ENCODE results near the gene UGCG.

The UGCG gene

DNA sequence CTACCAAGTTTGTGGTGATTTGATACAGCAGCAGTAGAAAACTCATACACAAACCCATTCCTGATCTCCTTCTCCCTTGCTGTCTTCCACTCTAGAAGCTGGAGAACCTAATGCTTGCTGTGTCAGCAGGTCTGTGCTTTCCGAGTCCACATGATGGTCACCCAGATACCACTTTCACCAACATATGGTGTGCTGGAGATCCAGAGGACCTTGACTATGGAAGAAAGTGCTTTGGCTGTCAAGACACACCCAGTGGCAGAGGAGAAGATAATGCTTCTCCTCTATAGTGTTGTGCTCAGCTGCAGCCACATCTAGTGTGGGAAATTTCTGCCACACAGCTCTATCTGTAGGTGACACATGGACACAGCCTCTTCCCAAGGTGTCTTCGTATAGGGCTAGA, 67.4 kb downstream of the UGCG start:
- Histone ChIP-seq H2AFZ (no peak overlapping the region), H3K36me3 (ENCODE audit: control insufficient read depth, insufficient read depth, low read length) (no peaks in the 10 kb centered on the region), H3K9ac (no peak overlapping the region), H3K27ac (no peak overlapping the region), H3K79me2 (no peaks in the 10 kb centered on the region), H3K4me2 (ENCODE audit: low read length) (no peak overlapping the region), H3K9me3 (ENCODE audit: control insufficient read depth, low read length) (no peaks in the 10 kb centered on the region), H3K4me1 (no peaks in the 10 kb centered on the region), H3K27me3 (ENCODE audit: control insufficient read depth, insufficient read depth, low read length) (no peaks in the 10 kb centered on the region), H3K4me3 (ENCODE audit: low read depth, low read length) (no peak overlapping the region)
- TF ChIP-seq, protein P1, sequence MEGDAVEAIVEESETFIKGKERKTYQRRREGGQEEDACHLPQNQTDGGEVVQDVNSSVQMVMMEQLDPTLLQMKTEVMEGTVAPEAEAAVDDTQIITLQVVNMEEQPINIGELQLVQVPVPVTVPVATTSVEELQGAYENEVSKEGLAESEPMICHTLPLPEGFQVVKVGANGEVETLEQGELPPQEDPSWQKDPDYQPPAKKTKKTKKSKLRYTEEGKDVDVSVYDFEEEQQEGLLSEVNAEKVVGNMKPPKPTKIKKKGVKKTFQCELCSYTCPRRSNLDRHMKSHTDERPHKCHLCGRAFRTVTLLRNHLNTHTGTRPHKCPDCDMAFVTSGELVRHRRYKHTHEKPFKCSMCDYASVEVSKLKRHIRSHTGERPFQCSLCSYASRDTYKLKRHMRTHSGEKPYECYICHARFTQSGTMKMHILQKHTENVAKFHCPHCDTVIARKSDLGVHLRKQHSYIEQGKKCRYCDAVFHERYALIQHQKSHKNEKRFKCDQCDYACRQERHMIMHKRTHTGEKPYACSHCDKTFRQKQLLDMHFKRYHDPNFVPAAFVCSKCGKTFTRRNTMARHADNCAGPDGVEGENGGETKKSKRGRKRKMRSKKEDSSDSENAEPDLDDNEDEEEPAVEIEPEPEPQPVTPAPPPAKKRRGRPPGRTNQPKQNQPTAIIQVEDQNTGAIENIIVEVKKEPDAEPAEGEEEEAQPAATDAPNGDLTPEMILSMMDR (IDR thresholded peaks at IDR 0.05): no peak

DNA sequence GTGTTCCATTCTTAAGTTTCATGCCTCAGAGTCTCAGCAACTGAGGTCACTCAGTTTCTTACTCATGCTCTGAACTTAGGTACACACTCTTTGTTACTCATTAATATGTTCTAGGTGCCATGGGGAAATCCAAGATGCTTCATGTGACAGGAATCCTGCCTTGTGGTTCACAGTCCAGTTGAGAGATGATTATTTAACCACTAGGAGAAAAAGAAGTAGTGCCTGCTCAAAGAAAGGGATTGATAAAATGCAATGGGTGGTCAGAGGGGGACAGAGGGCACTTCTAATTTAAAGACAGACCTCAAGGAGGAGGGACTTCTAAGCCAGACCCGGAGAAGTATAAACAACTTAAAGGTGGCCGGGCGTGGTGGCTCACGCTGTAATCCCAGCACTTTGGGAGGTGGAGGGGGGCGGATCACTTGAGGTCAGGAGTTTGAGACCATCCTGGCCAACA, 69.0 kb downstream of the UGCG start:
- no peak overlapping the region for H3K27ac ChIP-seq
- H2AFZ ChIP-seq: no peak overlapping the region
- no peaks in the 10 kb centered on the region for H3K4me1 ChIP-seq
- no peaks in the 10 kb centered on the region for H3K79me2 ChIP-seq
- H3K9me3 ChIP-seq (ENCODE audit: control insufficient read depth, low read length): no peaks in the 10 kb centered on the region
- TF ChIP-seq, protein P1 (IDR thresholded peaks at IDR 0.05): no peak
- no peak overlapping the region for H3K4me2 ChIP-seq (ENCODE audit: low read length)
- no peak overlapping the region for H3K4me3 ChIP-seq (ENCODE audit: low read depth, low read length)
- H3K36me3 ChIP-seq (ENCODE audit: control insufficient read depth, insufficient read depth, low read length): no peaks in the 10 kb centered on the region
- H3K9ac ChIP-seq: no peak overlapping the region
- H3K27me3 ChIP-seq (ENCODE audit: control insufficient read depth, insufficient read depth, low read length): no peaks in the 10 kb centered on the region

DNA sequence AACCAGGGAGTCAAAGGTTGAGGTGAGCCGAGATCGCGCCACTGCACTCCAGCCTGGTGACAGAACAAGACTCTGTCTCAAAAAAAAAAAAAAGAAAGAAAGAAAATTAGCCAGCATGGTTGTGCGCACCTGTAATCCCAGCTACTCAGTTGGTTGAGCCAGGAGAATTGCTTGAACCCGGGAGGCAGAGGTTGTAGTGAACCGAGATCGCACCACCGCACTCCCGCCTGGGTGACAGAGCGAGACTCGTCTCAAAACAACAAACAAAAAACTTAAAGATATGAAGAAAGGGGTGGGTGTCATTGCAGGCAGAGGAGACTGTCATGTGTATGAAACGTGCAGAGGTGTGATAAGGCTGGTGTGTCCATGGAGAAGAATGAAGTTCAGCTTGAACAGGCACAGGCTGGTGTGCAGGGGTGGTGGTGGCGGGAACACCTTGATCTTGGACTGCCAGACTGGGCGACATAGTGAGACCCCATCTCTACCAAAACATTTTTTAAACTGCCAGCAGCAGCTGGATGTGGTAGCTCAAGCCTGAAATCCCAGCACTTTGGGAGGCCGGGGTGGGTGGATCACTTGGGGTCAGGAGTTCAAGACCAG, 69.6 kb downstream of the UGCG start:
- H3K4me1 ChIP-seq: no peaks in the 10 kb centered on the region
- no peaks in the 10 kb centered on the region for H3K36me3 ChIP-seq (ENCODE audit: control insufficient read depth, insufficient read depth, low read length)
- no peak overlapping the region for H2AFZ ChIP-seq
- H3K4me2 ChIP-seq (ENCODE audit: low read length): no peak overlapping the region
- H3K4me3 ChIP-seq (ENCODE audit: low read depth, low read length): no peak overlapping the region
- H3K9ac ChIP-seq: no peak overlapping the region
- H3K27ac ChIP-seq: no peak overlapping the region
- H3K27me3 ChIP-seq (ENCODE audit: control insufficient read depth, insufficient read depth, low read length): no peaks in the 10 kb centered on the region
- H3K79me2 ChIP-seq: no peaks in the 10 kb centered on the region
- H3K9me3 ChIP-seq (ENCODE audit: control insufficient read depth, low read length): no peaks in the 10 kb centered on the region
- TF ChIP-seq, protein P1 (IDR thresholded peaks at IDR 0.05): no peak

DNA sequence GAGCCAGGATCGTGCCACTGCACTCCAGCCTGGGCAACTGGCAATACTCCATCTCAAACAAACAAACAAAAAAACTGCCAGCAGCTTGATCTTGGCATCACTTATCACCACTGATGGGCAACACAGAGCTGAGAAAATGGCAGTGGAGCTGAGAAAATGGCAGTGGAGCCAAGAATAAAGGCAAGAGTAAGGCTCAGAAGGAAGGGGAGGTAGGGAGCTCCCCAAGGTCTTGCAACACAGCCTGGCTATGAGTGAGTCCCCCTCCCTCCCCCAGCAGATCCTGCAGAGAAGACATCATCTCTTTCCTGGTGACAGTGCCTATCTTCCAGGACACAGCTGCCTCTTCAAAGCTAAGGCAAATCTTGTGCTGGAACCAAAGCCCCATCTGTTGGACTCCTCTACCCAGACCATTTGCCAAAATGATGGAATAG, 70.3 kb downstream of the UGCG start:
- no peak overlapping the region for H3K27ac ChIP-seq
- no peaks in the 10 kb centered on the region for H3K4me1 ChIP-seq
- no peaks in the 10 kb centered on the region for H3K9me3 ChIP-seq (ENCODE audit: control insufficient read depth, low read length)
- TF ChIP-seq, protein P1 (IDR thresholded peaks at IDR 0.05): no peak
- no peaks in the 10 kb centered on the region for H3K79me2 ChIP-seq
- H3K4me3 ChIP-seq (ENCODE audit: low read depth, low read length): no peak overlapping the region
- H3K4me2 ChIP-seq (ENCODE audit: low read length): no peak overlapping the region
- no peaks in the 10 kb centered on the region for H3K27me3 ChIP-seq (ENCODE audit: control insufficient read depth, insufficient read depth, low read length)
- no peaks in the 10 kb centered on the region for H3K36me3 ChIP-seq (ENCODE audit: control insufficient read depth, insufficient read depth, low read length)
- H3K9ac ChIP-seq: no peak overlapping the region
- no peak overlapping the region for H2AFZ ChIP-seq

DNA sequence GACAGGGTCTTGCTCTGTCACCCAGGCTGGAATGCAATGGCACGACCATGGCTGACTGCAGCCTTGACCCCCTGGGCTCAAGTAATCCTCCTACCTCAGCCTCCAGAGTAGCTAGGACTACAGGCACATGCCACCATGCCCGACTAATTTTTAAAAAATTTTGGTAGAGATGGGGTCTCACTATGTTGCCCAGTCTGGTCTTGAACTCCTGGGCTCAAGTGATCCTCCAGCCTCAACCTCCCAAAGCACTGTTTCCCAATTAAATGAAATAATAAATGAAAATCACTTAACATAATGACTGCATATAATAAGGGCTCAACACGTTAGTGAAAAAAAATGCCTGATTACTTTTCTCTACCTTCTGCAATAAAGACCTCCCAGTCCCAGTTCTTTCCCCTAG, 71.0 kb downstream of the UGCG start:
- H2AFZ ChIP-seq: no peak overlapping the region
- H3K4me1 ChIP-seq: no peaks in the 10 kb centered on the region
- H3K27ac ChIP-seq: no peak overlapping the region
- no peaks in the 10 kb centered on the region for H3K9me3 ChIP-seq (ENCODE audit: control insufficient read depth, low read length)
- no peaks in the 10 kb centered on the region for H3K36me3 ChIP-seq (ENCODE audit: control insufficient read depth, insufficient read depth, low read length)
- H3K27me3 ChIP-seq (ENCODE audit: control insufficient read depth, insufficient read depth, low read length): no peaks in the 10 kb centered on the region
- no peak overlapping the region for H3K4me2 ChIP-seq (ENCODE audit: low read length)
- TF ChIP-seq, protein P1 (IDR thresholded peaks at IDR 0.05): no peak
- H3K4me3 ChIP-seq (ENCODE audit: low read depth, low read length): no peak overlapping the region
- no peaks in the 10 kb centered on the region for H3K79me2 ChIP-seq
- H3K9ac ChIP-seq: no peak overlapping the region

All from parathyroid adenoma (tissue), 2 donors.